Measurements from ENCODE around the gene TSPAN15.

The TSPAN15 gene

GRCh38 chr10:69406816-69407580, 44.3 kb upstream of the TSPAN15 start:
- no peak overlapping the region for H3K4me3 ChIP-seq (ENCODE audit: low read length)
- no peak for TF ChIP-seq CTCF (IDR thresholded peaks at IDR 0.05; ENCODE audit: insufficient read depth, low read depth, low read length, missing control alignments)
- no peak for DNase-seq (ENCODE audit: low read depth)

GRCh38 chr10:69407621-69408301, 43.5 kb upstream of the TSPAN15 start:
- no peak for DNase-seq (ENCODE audit: low read depth)
- no peak for TF ChIP-seq CTCF (IDR thresholded peaks at IDR 0.05; ENCODE audit: insufficient read depth, low read depth, low read length, missing control alignments)
- H3K4me3 ChIP-seq (ENCODE audit: low read length), result no peak overlapping the region

- DNase-seq (ENCODE audit: low read depth), result peak; percentile 93
- peak overlapping the region; percentile 28 for H3K4me3 ChIP-seq (ENCODE audit: low read length)
- peak; percentile 55 for TF ChIP-seq CTCF (IDR thresholded peaks at IDR 0.05; ENCODE audit: insufficient read depth, low read depth, low read length, missing control alignments)
These were observed 42.7 kb upstream of the TSPAN15 start for GRCh38 chr10:69408318-69409175.

GRCh38 chr10:69409176-69409495, 42.1 kb upstream of the TSPAN15 start:
- H3K4me3 ChIP-seq (ENCODE audit: low read length), result peak overlapping the region; percentile 28
- DNase-seq (ENCODE audit: low read depth), result no peak
- TF ChIP-seq CTCF (IDR thresholded peaks at IDR 0.05; ENCODE audit: insufficient read depth, low read depth, low read length, missing control alignments), result no peak

- no peak overlapping the region for H3K4me3 ChIP-seq (ENCODE audit: low read length)
- TF ChIP-seq CTCF (IDR thresholded peaks at IDR 0.05; ENCODE audit: insufficient read depth, low read depth, low read length, missing control alignments), result no peak
- DNase-seq (ENCODE audit: low read depth), result no peak
These were observed 41.3 kb upstream of the TSPAN15 start for GRCh38 chr10:69409968-69410367.

- H3K4me3 ChIP-seq (ENCODE audit: low read length), result no peak overlapping the region
- no peak for TF ChIP-seq CTCF (IDR thresholded peaks at IDR 0.05; ENCODE audit: insufficient read depth, low read depth, low read length, missing control alignments)
- DNase-seq (ENCODE audit: low read depth), result no peak
These were observed 40.8 kb upstream of the TSPAN15 start for GRCh38 chr10:69410487-69410886.

Data from epithelial cell of esophagus (primary cell).